ENCODE data around the gene PRIM2.
"Not testable (repeated sequence)": the region's sequence is repeated elsewhere in the genome, so short reads cannot be mapped to it uniquely, and the experiment has no call there.

DNA sequence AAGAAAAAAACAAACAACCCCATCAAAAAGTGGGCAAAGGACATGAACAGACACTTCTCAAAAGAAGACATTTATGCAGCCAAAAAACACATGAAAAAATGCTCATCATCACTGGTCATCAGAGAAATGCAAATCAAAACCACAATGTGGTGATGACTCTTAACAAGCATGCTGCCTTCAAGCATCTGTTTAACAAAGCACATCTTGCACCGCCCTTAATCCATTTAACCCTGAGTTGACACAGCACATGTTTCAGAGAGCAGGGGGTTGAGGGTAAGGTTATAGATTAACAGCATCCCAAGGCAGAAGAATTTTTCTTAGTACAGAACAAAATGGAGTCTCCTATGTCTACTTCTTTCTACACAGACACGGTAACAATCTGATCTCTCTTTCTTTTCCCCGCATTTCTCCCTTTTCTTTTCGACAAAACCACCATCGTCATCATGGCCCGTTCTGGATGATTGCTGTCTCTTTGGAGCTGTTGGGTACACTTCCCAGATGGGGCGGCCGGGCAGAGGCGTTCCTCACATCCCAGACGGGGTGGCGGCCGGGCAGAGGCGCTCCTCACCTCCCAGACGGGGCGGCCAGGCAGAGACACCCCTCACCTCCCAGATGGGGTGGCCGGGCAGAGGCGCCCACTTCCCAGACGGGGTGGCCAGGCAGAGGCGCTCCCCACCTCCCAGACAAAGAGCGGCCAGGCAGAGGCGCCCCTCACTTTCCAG is 7.2 kb upstream of the PRIM2 start:
- TF ChIP-seq GLIS3 (CRISPR knock-in tag; IDR thresholded peaks at IDR 0.05); TCF4 (CRISPR knock-in tag; IDR thresholded peaks at IDR 0.05; ENCODE audit: borderline replicate concordance); CREB5 (CRISPR knock-in tag; IDR thresholded peaks at IDR 0.05; ENCODE audit: low read depth); ESRRG (CRISPR knock-in tag; IDR thresholded peaks at IDR 0.05); PATZ1 (CRISPR knock-in tag; IDR thresholded peaks at IDR 0.05; ENCODE audit: borderline replicate concordance); ZFP3 (CRISPR knock-in tag; IDR thresholded peaks at IDR 0.05); ZNF8 (CRISPR knock-in tag; IDR thresholded peaks at IDR 0.05); CSDC2 (CRISPR knock-in tag; IDR thresholded peaks at IDR 0.05): not testable (repeated sequence)
